Activated CD8-positive, alpha-beta T cell treated with anti-CD3 and anti-CD28 coated beads for 36 hours (primary cell): ENCODE measurements around the gene GNA12. TPM values are rescaled to one million over a fixed set of nuclear protein-coding genes. Genes with fewer than 3 reads are reported as not detected.

Experiments used
- total RNA-seq, 2 experiments: library from RNA; stranded (reverse); gene quantifications; one replicate each; pipeline ENCODE4 v1.2.3, GENCODE V29; 2021

Gene GNA12
- total RNA-seq, 2 experiments from 2014 or later: 21.0 to 21.1 TPM

Other genes with a start within 250 kb of the GNA12 start
- gene TTYH3, start 212.3 kb downstream of the GNA12 start, total RNA-seq: 10 to 100 TPM; 30.3 to 32.3 TPM
- gene AMZ1, start 156.1 kb downstream of the GNA12 start, total RNA-seq: under 1 TPM; 0.11 to 0.14 TPM
- 100 to 1,000 TPM in 1 of 2 experiments, 10 to 100 TPM in 1; 98.3 to 103 TPM for gene CARD11, start 199.6 kb upstream of the GNA12 start, total RNA-seq